Retinal pigment epithelial cell (primary cell): Measurements from ENCODE around the gene ARID5B.

Experiments used
- DNase-seq: peaks from one replicate; pipeline ENCODE4 v3.0.0-alpha.2; 2010; ENCODE audit warnings: low read depth
- H3K4me3 ChIP-seq: 2 replicates; pipeline ENCODE4 v1.5.1; 2011; ENCODE audit warnings: mild to moderate bottlenecking, low read length, control low read depth, moderate library complexity
- TF ChIP-seq, protein P1 (sequence below): conservative IDR thresholded peaks from 2 replicates; pipeline ENCODE4 v1.5.1; 2011; ENCODE audit warnings: low read depth, low read length, control low read depth, inconsistent platforms

The ARID5B gene

DNA sequence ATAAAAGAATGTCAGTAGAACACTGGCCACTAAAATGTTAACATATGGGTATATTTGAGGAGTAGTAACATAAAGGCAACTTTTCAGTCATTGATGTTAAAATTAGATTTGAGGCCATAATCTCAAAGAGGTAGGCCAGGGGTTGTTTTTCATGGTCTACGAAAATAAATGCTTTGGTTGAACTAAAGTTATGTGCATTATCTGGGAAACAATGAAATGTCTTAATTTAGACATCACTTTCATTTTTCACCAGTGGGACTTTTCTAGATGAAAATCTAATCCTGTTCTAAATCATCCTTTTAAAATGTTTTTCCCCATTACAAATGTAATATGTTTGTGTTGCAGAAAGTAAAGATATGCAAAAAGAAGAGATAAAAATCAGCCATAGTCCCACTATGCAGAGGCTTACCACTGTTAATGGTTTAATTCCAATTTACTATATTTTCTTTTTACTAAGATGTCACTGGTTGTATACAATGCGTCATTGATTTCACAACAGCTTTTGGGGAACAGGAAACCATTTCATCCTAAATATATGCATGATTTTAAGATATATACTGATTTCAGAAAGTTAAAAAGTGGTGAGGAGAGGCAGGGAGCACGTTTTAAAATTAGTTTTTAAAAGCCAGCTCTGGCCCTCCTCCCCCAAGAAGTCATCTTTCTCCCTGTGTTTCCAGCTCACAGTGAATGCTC, 64.3 kb downstream of the ARID5B start:
- DNase-seq = no peak
- TF ChIP-seq, protein P1, sequence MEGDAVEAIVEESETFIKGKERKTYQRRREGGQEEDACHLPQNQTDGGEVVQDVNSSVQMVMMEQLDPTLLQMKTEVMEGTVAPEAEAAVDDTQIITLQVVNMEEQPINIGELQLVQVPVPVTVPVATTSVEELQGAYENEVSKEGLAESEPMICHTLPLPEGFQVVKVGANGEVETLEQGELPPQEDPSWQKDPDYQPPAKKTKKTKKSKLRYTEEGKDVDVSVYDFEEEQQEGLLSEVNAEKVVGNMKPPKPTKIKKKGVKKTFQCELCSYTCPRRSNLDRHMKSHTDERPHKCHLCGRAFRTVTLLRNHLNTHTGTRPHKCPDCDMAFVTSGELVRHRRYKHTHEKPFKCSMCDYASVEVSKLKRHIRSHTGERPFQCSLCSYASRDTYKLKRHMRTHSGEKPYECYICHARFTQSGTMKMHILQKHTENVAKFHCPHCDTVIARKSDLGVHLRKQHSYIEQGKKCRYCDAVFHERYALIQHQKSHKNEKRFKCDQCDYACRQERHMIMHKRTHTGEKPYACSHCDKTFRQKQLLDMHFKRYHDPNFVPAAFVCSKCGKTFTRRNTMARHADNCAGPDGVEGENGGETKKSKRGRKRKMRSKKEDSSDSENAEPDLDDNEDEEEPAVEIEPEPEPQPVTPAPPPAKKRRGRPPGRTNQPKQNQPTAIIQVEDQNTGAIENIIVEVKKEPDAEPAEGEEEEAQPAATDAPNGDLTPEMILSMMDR = no peak
- no peak overlapping the region for H3K4me3 ChIP-seq

DNA sequence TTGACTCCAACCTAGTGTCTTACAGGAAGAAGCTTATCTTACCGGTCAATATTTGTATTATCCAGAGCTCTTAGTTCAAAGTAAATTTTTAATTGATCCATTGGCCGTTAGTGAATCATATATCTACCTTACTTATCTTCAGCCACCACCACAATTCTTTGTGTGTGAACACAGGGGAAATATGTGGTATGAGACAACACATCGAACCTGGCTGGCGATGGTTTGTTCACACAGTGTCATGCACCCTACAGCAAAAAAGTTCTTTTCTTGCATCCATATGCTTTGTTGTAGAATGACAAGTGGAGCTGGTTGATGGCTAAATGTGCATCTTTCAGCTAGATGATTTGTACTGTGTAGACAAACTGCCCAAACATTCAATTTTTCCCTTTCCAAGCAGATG, 65.8 kb downstream of the ARID5B start:
- TF ChIP-seq, protein P1 = no peak
- no peak for DNase-seq
- H3K4me3 ChIP-seq = no peak overlapping the region

DNA sequence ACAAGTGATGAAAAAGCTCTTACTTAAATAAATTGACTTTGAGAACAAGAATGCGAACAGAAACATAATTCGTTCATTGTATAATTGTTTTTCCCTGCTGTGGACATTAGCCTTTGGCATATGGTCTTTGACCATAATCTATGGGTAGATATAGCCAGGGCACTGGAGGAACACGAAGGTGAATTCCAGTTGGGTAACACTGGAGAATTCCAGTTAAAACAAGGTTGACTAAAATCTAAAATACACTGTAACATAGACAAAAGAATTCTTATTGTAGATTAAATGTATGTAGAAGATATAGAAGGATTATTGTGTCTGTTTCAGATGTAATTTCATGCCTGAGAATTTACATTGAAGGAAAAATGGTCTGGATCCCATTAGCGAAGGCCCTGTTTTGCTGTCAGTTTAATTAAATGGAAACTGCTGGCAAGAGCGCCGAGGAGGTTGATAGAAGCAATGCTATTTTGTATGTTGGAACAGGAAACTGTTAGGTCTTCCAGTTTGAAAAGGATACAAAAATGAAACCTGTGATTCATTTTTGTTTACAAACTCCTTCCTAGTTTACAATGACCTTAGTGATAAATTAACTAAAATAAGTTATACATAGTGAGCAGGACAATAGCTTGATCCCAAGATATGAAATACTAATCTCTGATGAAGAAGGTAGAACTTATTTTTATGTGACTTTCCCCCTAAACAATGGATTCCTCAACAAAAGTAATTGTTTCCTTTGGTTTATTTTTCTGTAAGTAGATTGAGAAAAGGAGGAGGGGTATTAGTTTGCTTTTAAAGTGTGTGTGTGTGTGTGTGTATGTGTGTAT, 68.9 kb downstream of the ARID5B start:
- no peak overlapping the region for H3K4me3 ChIP-seq
- TF ChIP-seq, protein P1 = no peak
- DNase-seq = no peak

DNA sequence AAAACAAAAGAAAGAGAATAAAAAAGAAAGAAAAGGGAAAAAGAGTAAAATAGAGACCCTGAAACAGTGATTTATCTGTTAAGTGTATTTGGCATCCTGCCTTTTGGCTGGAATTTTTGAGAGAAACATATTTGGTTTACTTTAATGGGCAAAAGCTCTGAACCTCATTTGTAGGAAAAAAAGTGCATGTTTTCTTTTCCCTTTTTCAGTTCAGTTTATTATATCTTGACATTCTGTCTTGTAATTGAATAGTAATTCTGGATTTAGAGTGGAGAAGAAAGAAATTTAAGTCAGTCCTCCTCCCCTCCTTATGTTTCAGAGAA, 69.5 kb downstream of the ARID5B start:
- TF ChIP-seq, protein P1 = no peak
- no peak overlapping the region for H3K4me3 ChIP-seq
- DNase-seq = no peak

DNA sequence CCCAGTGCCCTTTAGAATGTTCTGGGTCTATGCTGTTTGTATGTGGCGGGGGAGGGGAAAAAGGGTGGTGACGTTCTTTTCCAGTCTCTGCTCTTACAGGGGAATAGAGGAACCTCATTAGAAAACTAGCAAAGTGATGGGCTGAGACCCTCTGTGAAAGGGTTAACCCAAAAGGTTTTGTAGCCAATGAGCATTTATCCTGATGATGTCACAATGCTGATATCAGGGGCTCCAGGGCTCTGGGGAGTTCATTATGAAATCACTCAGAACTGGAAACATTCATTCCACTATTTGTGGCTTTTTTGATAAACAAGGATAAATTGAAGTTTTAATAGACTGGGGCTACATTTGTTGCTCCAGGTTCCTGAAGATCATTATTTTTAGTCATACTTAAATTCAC, 71.7 kb downstream of the ARID5B start:
- DNase-seq = no peak
- TF ChIP-seq, protein P1 = no peak
- H3K4me3 ChIP-seq = no peak overlapping the region

DNA sequence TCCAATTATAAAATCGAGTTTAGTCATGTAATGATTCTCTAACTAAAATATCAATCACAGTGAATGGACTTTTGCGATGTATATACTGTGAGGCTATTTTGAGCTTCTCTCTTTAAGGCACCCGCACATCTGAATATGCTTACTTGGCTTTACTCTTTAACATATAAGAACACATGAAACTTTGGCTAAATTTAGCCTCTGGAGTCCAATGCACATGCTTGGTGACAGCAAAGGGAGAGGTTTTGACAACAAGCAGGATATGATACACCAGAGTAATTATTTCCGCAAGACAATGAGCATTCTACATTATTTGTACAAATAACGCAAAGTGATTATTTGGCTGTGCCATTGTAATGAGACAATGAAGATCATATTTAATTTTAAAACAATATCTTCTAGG, 72.4 kb downstream of the ARID5B start:
- TF ChIP-seq, protein P1 = no peak
- DNase-seq = no peak
- no peak overlapping the region for H3K4me3 ChIP-seq
